Left lung (tissue), 10 donors: ENCODE measurements around the gene NXN. TPM values are rescaled to one million over a fixed set of nuclear protein-coding genes. Genes with fewer than 3 reads are reported as not detected.
"Not testable (repeated sequence)": the region's sequence is repeated elsewhere in the genome, so short reads cannot be mapped to it uniquely, and the experiment has no call there.

ENCODE experiments used
- ATAC-seq: fragments of 200-7000 bp; cut with Tn5 transposase; one replicate; pipeline ENCODE4 v1.9.1; 2020; ENCODE audit warnings: moderate library complexity
- DNase-seq, 4 donors: peaks; one replicate each; pipeline ENCODE4 v3.0.0-alpha.2; 2013 to 2020
- H3K27ac ChIP-seq, 2 donors: fragments of 200-600 bp; sonication (generic) in 1 of 2; one replicate each; pipeline versions ENCODE4 v1.5.0 to v1.8.0; 2020 to 2021
- H3K27me3 ChIP-seq, 2 donors: fragments of 200-600 bp; sonication (generic) in 1 of 2; one replicate each; pipeline versions ENCODE4 v1.5.0 to v1.8.0; 2020 to 2021
- H3K36me3 ChIP-seq, 2 donors: fragments of 200-600 bp; sonication (generic) in 1 of 2; one replicate each; pipeline versions ENCODE4 v1.5.0 to v1.8.0; 2020 to 2021
- H3K4me1 ChIP-seq, 2 donors: fragments of 200-600 bp; one replicate each; pipeline ENCODE4 v1.8.0; 2021
- H3K4me3 ChIP-seq, 2 donors: fragments of 200-600 bp; sonication (generic) in 1 of 2; one replicate each; pipeline versions ENCODE4 v1.5.0 to v1.8.0; 2020 to 2021; ENCODE audit warnings: mild to moderate bottlenecking in 1 of 2
- H3K9me3 ChIP-seq, 2 donors: fragments of 200-600 bp; sonication (generic) in 1 of 2; one replicate each; pipeline versions ENCODE4 v1.5.0 to v1.8.0; 2020 to 2021
- intact Hi-C, 2 donors: fragments of 100-400 bp; cut with DNase I; formaldehyde crosslinking; loops; one replicate each; pipeline versions ENCODE4 v1.11.2 to v1.14.2; 2022
- polyA plus RNA-seq, 6 donors: library from polyadenylated mRNA; unstranded; fragments of 120-200 nt; gene quantifications; one replicate each; pipeline ENCODE4 v1.2.1, GENCODE V29; 2013; ENCODE audit not compliant: insufficient read length in 6 of 6
- total RNA-seq, 2 donors: library from RNA; stranded (reverse); fragmentation: NEBNext Ultra II Directional; extraction: Animal tissue kit (Norgen Biotek cat#: 25700); gene quantifications; one replicate each; pipeline ENCODE4 v1.2.1, GENCODE V29; 2021
- TF ChIP-seq, protein P1 (sequence below), 2 donors: fragments of 200-600 bp; sonication (generic) in 1 of 2; IDR thresholded peaks; one replicate each; pipeline versions ENCODE4 v1.5.0 to v1.8.0; 2021; ENCODE audit warnings: antibody characterized with exemption in 2 of 2
- donor health status: DM: no; HTN: yes; CAD: no.
- donor health status: DM: no; HTN: no; CAD: no.

Gene NXN
- total and polyA plus RNA-seq, 8 donors = 33.8 to 59.1 (median 55.1) TPM

DNA sequence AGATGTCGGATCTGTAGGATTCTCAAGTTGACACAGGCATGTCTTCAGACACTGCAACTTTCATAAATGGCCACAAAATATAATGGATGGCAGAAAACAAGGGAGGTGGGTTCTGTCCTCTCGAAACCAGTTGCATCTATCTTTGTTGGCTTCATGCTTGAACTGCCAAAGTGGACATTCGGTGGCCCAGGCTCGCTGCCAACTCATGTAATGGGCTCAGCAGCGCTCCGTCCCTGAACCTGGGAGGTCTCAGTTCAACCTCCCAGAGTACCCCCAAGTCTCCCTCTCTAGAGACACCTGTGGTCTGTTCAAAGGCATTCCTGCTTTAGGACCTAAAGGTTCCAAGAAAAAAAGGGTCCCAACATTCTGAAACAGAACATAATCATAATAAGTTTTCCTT is 71.9 kb downstream of the NXN start:
- H3K36me3 ChIP-seq = no peaks in the 10 kb centered on the region
- peaks cover 7% of the 10 kb centered on the region in 2 donors for H3K4me1 ChIP-seq
- no peak overlapping the region for H3K27ac ChIP-seq
- ATAC-seq = no peak
- intact Hi-C loops = loop anchor here in 1 of 2 donors (10.0 kb wide), 1 partner anchor 67 kb away; the partner anchor contains the start of gene NXN
- no peak for DNase-seq
- peaks cover 0 to 17% of the 10 kb centered on the region in 2 donors for H3K27me3 ChIP-seq
- no peak overlapping the region for H3K4me3 ChIP-seq
- TF ChIP-seq, protein P1, sequence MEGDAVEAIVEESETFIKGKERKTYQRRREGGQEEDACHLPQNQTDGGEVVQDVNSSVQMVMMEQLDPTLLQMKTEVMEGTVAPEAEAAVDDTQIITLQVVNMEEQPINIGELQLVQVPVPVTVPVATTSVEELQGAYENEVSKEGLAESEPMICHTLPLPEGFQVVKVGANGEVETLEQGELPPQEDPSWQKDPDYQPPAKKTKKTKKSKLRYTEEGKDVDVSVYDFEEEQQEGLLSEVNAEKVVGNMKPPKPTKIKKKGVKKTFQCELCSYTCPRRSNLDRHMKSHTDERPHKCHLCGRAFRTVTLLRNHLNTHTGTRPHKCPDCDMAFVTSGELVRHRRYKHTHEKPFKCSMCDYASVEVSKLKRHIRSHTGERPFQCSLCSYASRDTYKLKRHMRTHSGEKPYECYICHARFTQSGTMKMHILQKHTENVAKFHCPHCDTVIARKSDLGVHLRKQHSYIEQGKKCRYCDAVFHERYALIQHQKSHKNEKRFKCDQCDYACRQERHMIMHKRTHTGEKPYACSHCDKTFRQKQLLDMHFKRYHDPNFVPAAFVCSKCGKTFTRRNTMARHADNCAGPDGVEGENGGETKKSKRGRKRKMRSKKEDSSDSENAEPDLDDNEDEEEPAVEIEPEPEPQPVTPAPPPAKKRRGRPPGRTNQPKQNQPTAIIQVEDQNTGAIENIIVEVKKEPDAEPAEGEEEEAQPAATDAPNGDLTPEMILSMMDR (IDR thresholded peaks at IDR 0.05) = no peak
- H3K9me3 ChIP-seq = no peaks in the 10 kb centered on the region

DNA sequence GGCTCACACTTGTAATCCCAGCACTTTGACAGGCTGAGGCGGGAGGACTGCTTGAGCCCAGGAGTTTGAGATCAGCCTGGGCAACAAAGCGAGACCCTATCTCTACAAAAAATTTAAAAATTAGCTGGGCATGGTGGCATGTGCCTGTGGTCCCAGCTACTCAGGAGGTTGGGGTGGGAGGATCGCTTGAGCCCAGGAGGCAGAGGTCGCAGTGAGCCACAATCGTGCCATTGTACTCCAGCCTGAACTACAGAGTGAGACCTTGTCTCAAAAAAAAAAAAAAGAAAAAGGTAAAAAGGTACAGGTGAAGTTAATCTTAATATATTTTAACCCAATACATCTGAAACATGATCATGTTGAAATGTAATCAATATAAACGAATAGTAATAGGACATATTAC is 73.9 kb downstream of the NXN start:
- H3K4me3 ChIP-seq, H3K36me3 ChIP-seq, H3K9me3 ChIP-seq, H3K27ac ChIP-seq, DNase-seq, ATAC-seq: not testable (repeated sequence)
- H3K4me1 ChIP-seq = peaks cover 15 to 17% of the 10 kb centered on the region in 2 donors
- intact Hi-C loops = loop anchor here in 1 of 2 donors (10.0 kb wide), 1 partner anchor 69 kb away; the partner anchor contains the start of gene NXN
- peaks cover 0 to 17% of the 10 kb centered on the region in 2 donors for H3K27me3 ChIP-seq

DNA sequence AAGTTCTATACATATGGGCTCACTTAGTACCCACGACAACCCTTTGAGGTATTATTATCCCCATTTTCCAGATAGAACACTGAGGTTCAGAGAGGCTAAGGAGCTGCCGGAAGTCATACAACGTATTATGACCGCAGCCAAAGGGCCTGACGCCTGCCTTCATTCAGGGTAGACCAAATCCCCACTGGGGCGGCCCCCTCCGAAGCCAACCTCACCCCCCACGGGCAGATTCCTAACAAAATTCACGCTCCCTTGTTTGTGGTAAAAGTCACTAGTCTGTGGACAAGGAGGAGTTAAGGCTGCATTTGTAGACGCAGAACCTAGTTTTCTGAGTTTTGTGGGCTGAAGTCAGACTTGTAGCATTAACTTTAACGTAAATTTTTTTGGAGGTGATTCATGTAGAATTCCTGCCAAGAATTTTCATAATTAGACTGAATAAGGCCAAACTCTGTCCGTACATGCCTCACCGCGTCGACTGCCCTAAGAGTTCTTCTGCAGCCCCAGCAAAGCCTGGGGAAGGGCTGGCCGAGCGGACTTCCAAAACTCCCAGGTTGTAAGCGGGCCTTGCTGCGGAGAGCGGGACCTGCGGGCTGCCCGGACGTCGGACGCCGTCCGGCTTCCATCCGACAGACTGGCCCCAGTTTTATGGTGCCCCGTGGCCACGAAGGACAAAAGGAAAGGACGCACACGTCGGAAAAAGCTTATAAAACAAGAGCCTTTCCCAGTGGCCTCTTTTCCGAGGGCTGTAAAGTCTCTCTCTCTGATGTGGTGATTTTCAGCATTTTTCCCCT is 75.7 kb downstream of the NXN start:
- peak overlapping the region in 1 of 2 donors; percentile 19 for H3K27ac ChIP-seq
- intact Hi-C loops = loop anchor here in 1 of 2 donors (10.0 kb wide), 1 partner anchor 71 kb away; the partner anchor contains the start of gene NXN
- TF ChIP-seq, protein P1 (IDR thresholded peaks at IDR 0.05) = no peak
- ATAC-seq = peak; percentile 21
- peaks cover 0 to 17% of the 10 kb centered on the region in 2 donors for H3K27me3 ChIP-seq
- DNase-seq = peak in 1 of 4 donors; percentile 47
- no peaks in the 10 kb centered on the region for H3K36me3 ChIP-seq
- no peaks in the 10 kb centered on the region for H3K9me3 ChIP-seq
- no peak overlapping the region for H3K4me3 ChIP-seq
- peaks cover 15 to 19% of the 10 kb centered on the region in 2 donors for H3K4me1 ChIP-seq

DNA sequence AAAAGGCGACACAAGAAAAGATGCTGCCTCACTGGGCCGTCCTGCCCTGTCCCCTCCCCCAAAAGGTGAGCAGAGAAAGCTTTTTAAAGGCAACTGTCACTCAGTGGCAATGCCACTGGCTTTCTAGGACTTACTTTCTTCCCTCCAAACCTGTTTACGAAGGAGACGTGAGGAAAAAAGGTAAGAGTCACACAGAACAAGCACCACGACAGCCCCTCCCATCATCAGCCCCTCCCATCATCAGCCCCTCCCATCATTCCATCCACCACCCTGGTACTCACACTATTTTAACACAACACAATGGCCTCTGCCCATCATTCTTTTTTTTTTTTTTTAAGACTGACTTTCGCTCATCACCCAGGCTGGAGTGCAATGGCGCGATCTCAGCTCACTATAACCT is 77.1 kb downstream of the NXN start:
- no peak for DNase-seq
- H3K4me3 ChIP-seq = no peak overlapping the region
- H3K36me3 ChIP-seq = no peaks in the 10 kb centered on the region
- intact Hi-C loops = loop anchor here in 1 of 2 donors (10.0 kb wide), 1 partner anchor 72 kb away; the partner anchor contains the start of gene NXN
- ATAC-seq = no peak
- TF ChIP-seq, protein P1 (IDR thresholded peaks at IDR 0.05) = no peak
- peaks cover 12 to 20% of the 10 kb centered on the region in 2 donors for H3K4me1 ChIP-seq
- H3K27me3 ChIP-seq = peaks cover 0 to 17% of the 10 kb centered on the region in 2 donors
- H3K27ac ChIP-seq = no peak overlapping the region
- no peaks in the 10 kb centered on the region for H3K9me3 ChIP-seq

DNA sequence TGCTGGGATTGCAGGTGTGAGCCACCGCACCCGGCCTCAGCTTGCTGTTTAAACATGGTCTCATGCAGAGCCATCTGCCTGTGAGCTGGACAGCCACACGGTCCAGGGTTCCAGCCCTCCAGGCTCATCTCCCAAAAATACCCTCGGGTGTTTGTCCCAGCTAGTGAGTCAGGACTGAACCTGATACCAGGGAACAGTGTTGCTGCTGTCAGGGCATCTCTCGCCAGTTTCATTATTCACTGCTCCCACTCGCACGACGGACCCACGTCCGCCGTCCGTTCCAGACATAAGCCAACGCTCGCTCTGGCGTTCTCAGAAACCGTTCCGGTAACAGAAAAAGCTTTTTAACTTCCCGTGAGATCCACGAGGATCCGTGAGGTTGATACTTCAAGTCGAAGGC is 77.6 kb downstream of the NXN start:
- Histone ChIP-seq H3K9me3 (no peaks in the 10 kb centered on the region), H3K27me3 (peaks cover 0 to 17% of the 10 kb centered on the region in 2 donors), H3K36me3 (no peaks in the 10 kb centered on the region), H3K27ac (peak overlapping the region; percentile 48 to 60), H3K4me1 (peaks cover 17 to 25% of the 10 kb centered on the region in 2 donors), H3K4me3 (no peak overlapping the region)
- intact Hi-C loops = loop anchor here in 1 of 2 donors (10.0 kb wide), 1 partner anchor 73 kb away; the partner anchor contains the start of gene NXN
- TF ChIP-seq, protein P1 (IDR thresholded peaks at IDR 0.05) = no peak
- ATAC-seq (no peak), DNase-seq (no peak)
